ENCODE measurements around the gene UTRN.
A peak's percentile ranks its signal among the peaks of the same experiment; 100 is the strongest.

The UTRN gene

GRCh38 chr6:144286503-144287393, 1.6 kb downstream of the UTRN start:
- H3K36me3 Mint-ChIP-seq (ENCODE audit: insufficient read depth), result peaks cover 9% of the 10 kb centered on the region
- peak overlapping the region; percentile 92 for H3K27ac Mint-ChIP-seq (ENCODE audit: low read depth)
- peak overlapping the region; percentile 96 for H3K4me3 Mint-ChIP-seq
- ATAC-seq (replicated peaks; ENCODE audit: extremely low read depth, poor library complexity, severe bottlenecking) (no peak), DNase-seq (ENCODE audit: low spot score in 2 of 2) (no peak)
- no peaks in the 10 kb centered on the region for H3K9me3 Mint-ChIP-seq
- H3K4me1 Mint-ChIP-seq, result peaks cover 45% of the 10 kb centered on the region
- H3K27me3 Mint-ChIP-seq, result no peaks in the 10 kb centered on the region

GRCh38 chr6:144289006-144289405, 3.9 kb downstream of the UTRN start:
- Mint-ChIP-seq H3K36me3 (ENCODE audit: insufficient read depth) (peaks cover 9% of the 10 kb centered on the region), H3K4me3 (no peak overlapping the region), H3K9me3 (no peaks in the 10 kb centered on the region), H3K27ac (ENCODE audit: low read depth) (no peak overlapping the region), H3K4me1 (peaks cover 39% of the 10 kb centered on the region), H3K27me3 (no peaks in the 10 kb centered on the region)
- ATAC-seq (replicated peaks; ENCODE audit: extremely low read depth, poor library complexity, severe bottlenecking), result no peak
- no peak for DNase-seq (ENCODE audit: low spot score in 2 of 2)

- Mint-ChIP-seq H3K36me3 (ENCODE audit: insufficient read depth) (peaks cover 4% of the 10 kb centered on the region), H3K27me3 (no peaks in the 10 kb centered on the region), H3K9me3 (no peaks in the 10 kb centered on the region), H3K4me3 (no peak overlapping the region), H3K4me1 (peaks cover 25% of the 10 kb centered on the region), H3K27ac (ENCODE audit: low read depth) (no peak overlapping the region)
- ATAC-seq (replicated peaks; ENCODE audit: extremely low read depth, poor library complexity, severe bottlenecking), result no peak
- no peak for DNase-seq (ENCODE audit: low spot score in 2 of 2)
Observed at GRCh38 chr6:144292372-144292771, 7.2 kb downstream of the UTRN start.

- Mint-ChIP-seq H3K9me3 (no peaks in the 10 kb centered on the region), H3K4me3 (no peak overlapping the region), H3K27ac (ENCODE audit: low read depth) (no peak overlapping the region), H3K27me3 (no peaks in the 10 kb centered on the region), H3K36me3 (ENCODE audit: insufficient read depth) (peaks cover 2% of the 10 kb centered on the region), H3K4me1 (peaks cover 19% of the 10 kb centered on the region)
- ATAC-seq (replicated peaks; ENCODE audit: extremely low read depth, poor library complexity, severe bottlenecking) (no peak), DNase-seq (ENCODE audit: low spot score in 2 of 2) (no peak)
Observed at GRCh38 chr6:144294016-144294415, 8.9 kb downstream of the UTRN start.

- no peaks in the 10 kb centered on the region for H3K27me3 Mint-ChIP-seq
- no peak overlapping the region for H3K27ac Mint-ChIP-seq (ENCODE audit: low read depth)
- peaks cover 2% of the 10 kb centered on the region for H3K36me3 Mint-ChIP-seq (ENCODE audit: insufficient read depth)
- H3K4me3 Mint-ChIP-seq, result no peak overlapping the region
- DNase-seq (ENCODE audit: low spot score in 2 of 2), result no peak
- no peaks in the 10 kb centered on the region for H3K9me3 Mint-ChIP-seq
- ATAC-seq (replicated peaks; ENCODE audit: extremely low read depth, poor library complexity, severe bottlenecking), result no peak
- peaks cover 16% of the 10 kb centered on the region for H3K4me1 Mint-ChIP-seq
Observed at GRCh38 chr6:144295211-144295610, 10.1 kb downstream of the UTRN start.

- H3K9me3 Mint-ChIP-seq, result no peaks in the 10 kb centered on the region
- no peaks in the 10 kb centered on the region for H3K27me3 Mint-ChIP-seq
- H3K27ac Mint-ChIP-seq (ENCODE audit: low read depth), result no peak overlapping the region
- H3K4me3 Mint-ChIP-seq, result no peak overlapping the region
- H3K4me1 Mint-ChIP-seq, result peaks cover 10% of the 10 kb centered on the region
- DNase-seq (ENCODE audit: low spot score in 2 of 2) (no peak), ATAC-seq (replicated peaks; ENCODE audit: extremely low read depth, poor library complexity, severe bottlenecking) (no peak)
- peaks cover 2% of the 10 kb centered on the region for H3K36me3 Mint-ChIP-seq (ENCODE audit: insufficient read depth)
Observed at GRCh38 chr6:144295981-144296767, 11.0 kb downstream of the UTRN start.

- Mint-ChIP-seq H3K27me3 (no peaks in the 10 kb centered on the region), H3K36me3 (ENCODE audit: insufficient read depth) (peaks cover 2% of the 10 kb centered on the region), H3K27ac (ENCODE audit: low read depth) (peak overlapping the region; percentile 21), H3K9me3 (no peaks in the 10 kb centered on the region), H3K4me1 (peaks cover 10% of the 10 kb centered on the region), H3K4me3 (no peak overlapping the region)
- no peak for ATAC-seq (replicated peaks; ENCODE audit: extremely low read depth, poor library complexity, severe bottlenecking)
- DNase-seq (ENCODE audit: low spot score in 2 of 2), result no peak
Observed at GRCh38 chr6:144296973-144297372, 11.8 kb downstream of the UTRN start.

GRCh38 chr6:144297511-144298100, 12.5 kb downstream of the UTRN start:
- H3K36me3 Mint-ChIP-seq (ENCODE audit: insufficient read depth), result peaks cover 2% of the 10 kb centered on the region
- DNase-seq (ENCODE audit: low spot score in 2 of 2), result no peak
- no peak for ATAC-seq (replicated peaks; ENCODE audit: extremely low read depth, poor library complexity, severe bottlenecking)
- no peaks in the 10 kb centered on the region for H3K27me3 Mint-ChIP-seq
- peaks cover 15% of the 10 kb centered on the region for H3K4me1 Mint-ChIP-seq
- H3K9me3 Mint-ChIP-seq, result no peaks in the 10 kb centered on the region
- H3K27ac Mint-ChIP-seq (ENCODE audit: low read depth), result peak overlapping the region; percentile 21
- no peak overlapping the region for H3K4me3 Mint-ChIP-seq

- Mint-ChIP-seq H3K27ac (ENCODE audit: low read depth) (no peak overlapping the region), H3K27me3 (no peaks in the 10 kb centered on the region), H3K36me3 (ENCODE audit: insufficient read depth) (peaks cover 2% of the 10 kb centered on the region), H3K4me3 (no peak overlapping the region), H3K4me1 (peaks cover 21% of the 10 kb centered on the region), H3K9me3 (no peaks in the 10 kb centered on the region)
- no peak for ATAC-seq (replicated peaks; ENCODE audit: extremely low read depth, poor library complexity, severe bottlenecking)
- no peak for DNase-seq (ENCODE audit: low spot score in 2 of 2)
Observed at GRCh38 chr6:144298194-144298593, 13.1 kb downstream of the UTRN start.

- DNase-seq (ENCODE audit: low spot score in 2 of 2) (no peak), ATAC-seq (replicated peaks; ENCODE audit: extremely low read depth, poor library complexity, severe bottlenecking) (no peak)
- H3K36me3 Mint-ChIP-seq (ENCODE audit: insufficient read depth), result peaks cover 2% of the 10 kb centered on the region
- peaks cover 27% of the 10 kb centered on the region for H3K4me1 Mint-ChIP-seq
- H3K9me3 Mint-ChIP-seq, result no peaks in the 10 kb centered on the region
- no peak overlapping the region for H3K27ac Mint-ChIP-seq (ENCODE audit: low read depth)
- H3K27me3 Mint-ChIP-seq, result no peaks in the 10 kb centered on the region
- H3K4me3 Mint-ChIP-seq, result no peak overlapping the region
Observed at GRCh38 chr6:144298916-144299315, 13.8 kb downstream of the UTRN start.

- ATAC-seq (replicated peaks; ENCODE audit: extremely low read depth, poor library complexity, severe bottlenecking) (peak; percentile 25), DNase-seq (ENCODE audit: low spot score in 2 of 2) (no peak)
- Mint-ChIP-seq H3K9me3 (no peaks in the 10 kb centered on the region), H3K36me3 (ENCODE audit: insufficient read depth) (peaks cover 3% of the 10 kb centered on the region), H3K4me3 (peak overlapping the region; percentile 30), H3K4me1 (peaks cover 43% of the 10 kb centered on the region), H3K27me3 (no peaks in the 10 kb centered on the region), H3K27ac (ENCODE audit: low read depth) (peak overlapping the region; percentile 11)
Observed at GRCh38 chr6:144302701-144303372, 17.7 kb downstream of the UTRN start.

- Mint-ChIP-seq H3K27me3 (no peaks in the 10 kb centered on the region), H3K9me3 (no peaks in the 10 kb centered on the region), H3K4me1 (peaks cover 54% of the 10 kb centered on the region), H3K27ac (ENCODE audit: low read depth) (peak overlapping the region; percentile 66), H3K4me3 (peak overlapping the region; percentile 56), H3K36me3 (ENCODE audit: insufficient read depth) (peaks cover 3% of the 10 kb centered on the region)
- DNase-seq (ENCODE audit: low spot score in 2 of 2) (peak in 1 of 2 donors; percentile 21), ATAC-seq (replicated peaks; ENCODE audit: extremely low read depth, poor library complexity, severe bottlenecking) (peak; percentile 55)
Observed at GRCh38 chr6:144304223-144304848, 19.2 kb downstream of the UTRN start.

Data from central memory CD8-positive, alpha-beta T cell (primary cell).